OCI-LY1 (cell line): ENCODE results near the gene STT3B.
A peak's percentile ranks its signal among the peaks of the same experiment; 100 is the strongest.
"Not testable (repeated sequence)": the region's sequence is repeated elsewhere in the genome, so short reads cannot be mapped to it uniquely, and the experiment has no call there.

Experiments used
- H2AFZ ChIP-seq: fragments of 200-600 bp; sonication (generic), shearing (Covaris generic); 2 replicates; pipeline ENCODE4 v1.6.0; 2014; ENCODE audit warnings: antibody characterized with exemption, mild to moderate bottlenecking, low read length
- H3F3A ChIP-seq: fragments of 200-600 bp; sonication (generic), shearing (Covaris generic); 2 replicates; pipeline ENCODE4 v1.6.0; 2014; ENCODE audit warnings: mild to moderate bottlenecking, antibody characterized with exemption, low read length, moderate library complexity; ENCODE audit not compliant: insufficient read depth
- H3K27ac ChIP-seq: fragments of 200-600 bp; sonication (generic); 2 replicates; pipeline ENCODE4 v1.5.1; 2014; ENCODE audit warnings: low read length, mixed run types, mild to moderate bottlenecking, low read depth; ENCODE audit not compliant: poor library complexity, severe bottlenecking
- H3K27me3 ChIP-seq: fragments of 200-600 bp; sonication (generic); 2 replicates; pipeline ENCODE4 v1.6.0; 2014; ENCODE audit warnings: antibody characterized with exemption, mild to moderate bottlenecking, low read length, moderate library complexity; ENCODE audit not compliant: insufficient read depth
- H3K36me3 ChIP-seq: fragments of 200-600 bp; sonication (generic); 2 replicates; pipeline ENCODE4 v1.6.1; 2014; ENCODE audit warnings: mild to moderate bottlenecking, antibody characterized with exemption, low read length, moderate library complexity, mixed read lengths; ENCODE audit not compliant: insufficient read depth
- H3K4me1 ChIP-seq: fragments of 200-600 bp; sonication (generic); 2 replicates; pipeline ENCODE4 v1.5.1; 2014; ENCODE audit warnings: mild to moderate bottlenecking, low read length, moderate library complexity; ENCODE audit not compliant: insufficient read depth, severe bottlenecking
- H3K4me2 ChIP-seq: fragments of 200-600 bp; sonication (generic), shearing (Covaris generic); 2 replicates; pipeline ENCODE4 v1.6.1; 2014; ENCODE audit warnings: low read length
- H3K4me3 ChIP-seq: fragments of 200-600 bp; sonication (generic); 2 replicates; pipeline ENCODE4 v1.5.1; 2014; ENCODE audit warnings: low read length, low read depth, mild to moderate bottlenecking, mixed read lengths; ENCODE audit not compliant: poor library complexity, severe bottlenecking
- H3K79me2 ChIP-seq: fragments of 200-600 bp; shearing (Covaris generic); 2 replicates; pipeline ENCODE4 v1.6.1; 2016; ENCODE audit warnings: mixed run types, low read length, mixed read lengths; ENCODE audit not compliant: insufficient read depth
- H3K9ac ChIP-seq: fragments of 200-600 bp; sonication (generic), shearing (Covaris generic); 2 replicates; pipeline ENCODE4 v1.6.1; 2014; ENCODE audit warnings: mild to moderate bottlenecking, low read length, mixed read lengths
- H3K9me2 ChIP-seq: fragments of 200-600 bp; sonication (generic), shearing (Covaris generic); 2 replicates; pipeline ENCODE4 v1.6.1; 2014; ENCODE audit warnings: low read depth, mild to moderate bottlenecking, low read length, mixed read lengths
- H3K9me3 ChIP-seq: fragments of 200-600 bp; shearing (Covaris generic); 2 replicates; pipeline ENCODE4 v1.6.1; 2014; ENCODE audit warnings: low read length, mixed read lengths
- H4K20me1 ChIP-seq: fragments of 200-600 bp; sonication (generic), shearing (Covaris generic); 2 replicates; pipeline ENCODE4 v1.6.0; 2016; ENCODE audit warnings: mild to moderate bottlenecking, low read length; ENCODE audit not compliant: insufficient read depth
- CTCF ChIP-seq: fragments of 200-600 bp; sonication (generic), shearing (Covaris generic); IDR thresholded peaks from 2 replicates; pipeline ENCODE4 v1.5.1; 2017; ENCODE audit warnings: mild to moderate bottlenecking, antibody characterized with exemption, low read length, moderate library complexity, mixed read lengths
- EZH2 ChIP-seq: fragments of 200-600 bp; sonication (generic), shearing (Covaris generic); IDR thresholded peaks from 2 replicates; pipeline ENCODE4 v1.8.0; 2017; ENCODE audit warnings: borderline replicate concordance, mixed run types, mild to moderate bottlenecking, antibody characterized with exemption, low read length, moderate library complexity, mixed read lengths

Gene STT3B

DNA sequence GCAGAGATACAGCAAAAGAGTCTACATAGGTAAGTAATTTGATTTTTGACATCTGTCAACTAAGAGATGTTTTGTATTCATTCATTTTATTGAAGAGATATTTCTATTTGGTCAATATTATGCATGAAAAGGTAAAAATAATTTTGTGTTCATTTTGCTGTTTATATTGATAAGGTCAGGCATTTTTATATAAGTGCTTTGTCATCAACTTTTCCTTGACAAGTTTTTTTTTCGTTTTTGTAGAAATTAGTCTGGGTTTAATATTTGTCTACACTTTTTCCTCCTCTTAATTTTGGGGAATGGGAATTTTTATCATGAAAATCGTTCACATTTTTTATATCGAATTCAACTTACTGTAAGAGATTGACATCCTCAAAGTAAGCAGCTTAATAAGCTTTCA lies 67.7 kb downstream of the STT3B start:
- Histone ChIP-seq H3K4me3 (no peak overlapping the region), H3F3A (no peaks in the 10 kb centered on the region), H2AFZ (no peak overlapping the region), H3K27ac (no peak overlapping the region), H3K79me2 (peaks cover 14% of the 10 kb centered on the region), H3K4me1 (no peaks in the 10 kb centered on the region), H3K36me3 (peaks cover 88% of the 10 kb centered on the region), H3K27me3 (no peaks in the 10 kb centered on the region), H3K9ac (no peak overlapping the region), H4K20me1 (no peaks in the 10 kb centered on the region), H3K9me2 (no peaks in the 10 kb centered on the region), H3K4me2 (no peak overlapping the region), H3K9me3 (peaks cover 8% of the 10 kb centered on the region; the same call in 1 of the 2 replicates)
- no peak for TF ChIP-seq CTCF

GRCh38 chr3:31605333-31605732 lies 72.6 kb downstream of the STT3B start:
- not testable (repeated sequence) for H3K4me1 ChIP-seq, H3K4me3 ChIP-seq, H3K27ac ChIP-seq, H3K4me2 ChIP-seq, H3K9ac ChIP-seq, H3K27me3 ChIP-seq, H3F3A ChIP-seq, H2AFZ ChIP-seq, H4K20me1 ChIP-seq, H3K9me2 ChIP-seq
- peaks cover 27% of the 10 kb centered on the region for H3K9me3 ChIP-seq
- H3K79me2 ChIP-seq, result peaks cover 20% of the 10 kb centered on the region
- peaks cover 97% of the 10 kb centered on the region for H3K36me3 ChIP-seq

DNA sequence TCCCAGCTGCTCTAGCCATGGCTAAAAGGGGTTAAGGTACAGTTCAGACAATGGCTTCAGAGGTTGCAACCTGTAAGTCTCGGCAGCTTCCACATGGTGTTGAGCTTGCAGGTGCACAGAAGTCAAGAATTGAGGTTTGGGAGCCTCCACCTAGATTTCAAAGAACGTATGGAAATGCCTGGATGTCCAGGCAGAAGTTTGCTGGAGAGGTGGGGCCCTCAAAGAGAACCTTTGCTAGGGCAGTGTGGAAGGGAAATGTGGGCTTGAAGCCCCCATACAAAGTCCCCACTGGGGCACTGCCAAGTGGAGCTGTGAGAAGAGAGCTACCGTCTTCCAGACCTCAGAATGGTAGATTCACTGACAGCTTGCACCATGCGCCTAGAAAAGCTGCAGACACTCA lies 73.7 kb downstream of the STT3B start:
- no peaks in the 10 kb centered on the region for H3K27me3 ChIP-seq
- peaks cover 96% of the 10 kb centered on the region for H3K36me3 ChIP-seq
- H3K9ac ChIP-seq, result no peak overlapping the region
- H3K79me2 ChIP-seq, result peaks cover 26% of the 10 kb centered on the region
- no peaks in the 10 kb centered on the region for H3F3A ChIP-seq
- H2AFZ ChIP-seq, result no peak overlapping the region
- H3K9me3 ChIP-seq, result peaks cover 27% of the 10 kb centered on the region
- no peaks in the 10 kb centered on the region for H3K9me2 ChIP-seq
- no peak overlapping the region for H3K27ac ChIP-seq
- TF ChIP-seq EZH2 (no peak), CTCF (no peak)
- H3K4me2 ChIP-seq, result no peak overlapping the region
- H3K4me3 ChIP-seq, result no peak overlapping the region
- H3K4me1 ChIP-seq, result no peaks in the 10 kb centered on the region
- no peaks in the 10 kb centered on the region for H4K20me1 ChIP-seq

GRCh38 chr3:31610700-31611275 lies 78.1 kb downstream of the STT3B start:
- H3F3A ChIP-seq, result no peaks in the 10 kb centered on the region
- H2AFZ ChIP-seq, result no peak overlapping the region
- H3K9me2 ChIP-seq, result no peaks in the 10 kb centered on the region
- no peaks in the 10 kb centered on the region for H4K20me1 ChIP-seq
- H3K79me2 ChIP-seq, result peaks cover 23% of the 10 kb centered on the region
- no peaks in the 10 kb centered on the region for H3K27me3 ChIP-seq
- H3K9me3 ChIP-seq, result peaks cover 15% of the 10 kb centered on the region
- TF ChIP-seq CTCF, result peak; percentile 59
- no peak for TF ChIP-seq EZH2
- no peak overlapping the region for H3K27ac ChIP-seq
- H3K4me1 ChIP-seq, result no peaks in the 10 kb centered on the region
- H3K36me3 ChIP-seq, result peaks cover 84% of the 10 kb centered on the region
- H3K9ac ChIP-seq, result no peak overlapping the region
- no peak overlapping the region for H3K4me2 ChIP-seq
- no peak overlapping the region for H3K4me3 ChIP-seq
